ENCODE data around the gene ECM2.

DNA sequence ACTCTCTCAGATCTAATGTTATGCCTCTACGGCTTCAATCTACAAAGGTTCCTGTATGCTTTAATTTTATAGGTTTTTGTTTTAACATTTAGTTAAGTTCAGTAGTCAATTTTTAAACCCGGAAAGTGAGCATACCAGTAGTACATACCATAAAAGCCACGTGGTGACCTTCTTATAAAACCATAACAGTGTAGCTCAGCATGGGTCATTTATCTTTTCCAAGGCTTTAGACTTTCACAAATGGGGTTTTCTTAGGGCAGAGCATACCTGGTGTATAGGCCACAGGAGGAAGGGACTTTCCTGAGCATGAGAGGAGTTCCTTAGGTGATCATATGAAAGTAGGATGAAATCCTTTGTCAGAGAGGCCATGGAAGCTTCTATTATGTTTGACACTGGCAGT is 23.2 kb downstream of the ECM2 start:
- TF ChIP-seq, protein P1, sequence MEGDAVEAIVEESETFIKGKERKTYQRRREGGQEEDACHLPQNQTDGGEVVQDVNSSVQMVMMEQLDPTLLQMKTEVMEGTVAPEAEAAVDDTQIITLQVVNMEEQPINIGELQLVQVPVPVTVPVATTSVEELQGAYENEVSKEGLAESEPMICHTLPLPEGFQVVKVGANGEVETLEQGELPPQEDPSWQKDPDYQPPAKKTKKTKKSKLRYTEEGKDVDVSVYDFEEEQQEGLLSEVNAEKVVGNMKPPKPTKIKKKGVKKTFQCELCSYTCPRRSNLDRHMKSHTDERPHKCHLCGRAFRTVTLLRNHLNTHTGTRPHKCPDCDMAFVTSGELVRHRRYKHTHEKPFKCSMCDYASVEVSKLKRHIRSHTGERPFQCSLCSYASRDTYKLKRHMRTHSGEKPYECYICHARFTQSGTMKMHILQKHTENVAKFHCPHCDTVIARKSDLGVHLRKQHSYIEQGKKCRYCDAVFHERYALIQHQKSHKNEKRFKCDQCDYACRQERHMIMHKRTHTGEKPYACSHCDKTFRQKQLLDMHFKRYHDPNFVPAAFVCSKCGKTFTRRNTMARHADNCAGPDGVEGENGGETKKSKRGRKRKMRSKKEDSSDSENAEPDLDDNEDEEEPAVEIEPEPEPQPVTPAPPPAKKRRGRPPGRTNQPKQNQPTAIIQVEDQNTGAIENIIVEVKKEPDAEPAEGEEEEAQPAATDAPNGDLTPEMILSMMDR (IDR thresholded peaks at IDR 0.05 in 2 of 3, conservative IDR thresholded peaks at IDR 0.05 in 1 of 3; ENCODE audit: borderline replicate concordance in 1 of 3, insufficient read depth in 1 of 3, low read depth in 2 of 3, low read length in 2 of 3), result no peak
- TF ChIP-seq RAD21 (IDR thresholded peaks at IDR 0.05; ENCODE audit: low read depth) (no peak), POLR2AphosphoS5 (IDR thresholded peaks at IDR 0.05; ENCODE audit: low read depth, low read length) (no peak), EGR1 (IDR thresholded peaks at IDR 0.05; ENCODE audit: low read depth) (no peak), POLR2A (IDR thresholded peaks at IDR 0.05; ENCODE audit: borderline replicate concordance, extremely low read depth, insufficient read depth, insufficient read length) (no peak), EZH2 (IDR thresholded peaks at IDR 0.05) (no peak), YY1 (IDR thresholded peaks at IDR 0.05; ENCODE audit: extremely low read depth, insufficient replicate concordance, low read depth, low read length) (no peak), ZFX (IDR thresholded peaks at IDR 0.05) (no peak), JUND (IDR thresholded peaks at IDR 0.05) (no peak)
- TF ChIP-seq, protein P2, sequence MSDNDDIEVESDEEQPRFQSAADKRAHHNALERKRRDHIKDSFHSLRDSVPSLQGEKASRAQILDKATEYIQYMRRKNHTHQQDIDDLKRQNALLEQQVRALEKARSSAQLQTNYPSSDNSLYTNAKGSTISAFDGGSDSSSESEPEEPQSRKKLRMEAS (IDR thresholded peaks at IDR 0.05), result no peak
- TF ChIP-seq, protein P3, sequence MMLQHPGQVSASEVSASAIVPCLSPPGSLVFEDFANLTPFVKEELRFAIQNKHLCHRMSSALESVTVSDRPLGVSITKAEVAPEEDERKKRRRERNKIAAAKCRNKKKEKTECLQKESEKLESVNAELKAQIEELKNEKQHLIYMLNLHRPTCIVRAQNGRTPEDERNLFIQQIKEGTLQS (IDR thresholded peaks at IDR 0.05), result no peak

All from HCT116 (cell line).